GM18520 (cell line): ENCODE results near the gene FAM32A.
"Not testable (repeated sequence)": the region's sequence is repeated elsewhere in the genome, so short reads cannot be mapped to it uniquely, and the experiment has no call there.

Source experiments
- ATAC-seq: cut with Tn5 transposase; IDR thresholded peaks from one replicate; pipeline ENCODE4 v1.9.1; 2021; ENCODE audit not compliant: unreplicated experiment

Gene FAM32A

DNA sequence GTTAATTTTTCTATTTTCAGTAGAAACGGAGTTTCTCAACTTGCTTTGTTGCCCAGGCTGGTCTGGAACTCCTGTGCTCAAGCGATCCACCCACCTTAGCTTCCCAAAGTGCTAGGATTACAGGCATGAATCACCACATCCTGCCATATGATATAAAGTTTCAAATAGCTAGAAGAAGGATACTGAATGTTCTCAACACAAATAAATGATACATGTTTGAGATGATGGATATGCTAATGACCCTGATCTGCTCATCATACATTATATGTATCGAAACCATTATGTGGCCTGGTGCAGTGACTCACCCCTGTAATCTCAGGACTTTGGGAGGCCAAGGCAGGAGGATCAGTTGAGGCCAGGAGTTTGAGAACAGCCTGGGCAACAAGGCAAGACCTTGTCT, 23.4 kb upstream of the FAM32A start:
- ATAC-seq: no peak

DNA sequence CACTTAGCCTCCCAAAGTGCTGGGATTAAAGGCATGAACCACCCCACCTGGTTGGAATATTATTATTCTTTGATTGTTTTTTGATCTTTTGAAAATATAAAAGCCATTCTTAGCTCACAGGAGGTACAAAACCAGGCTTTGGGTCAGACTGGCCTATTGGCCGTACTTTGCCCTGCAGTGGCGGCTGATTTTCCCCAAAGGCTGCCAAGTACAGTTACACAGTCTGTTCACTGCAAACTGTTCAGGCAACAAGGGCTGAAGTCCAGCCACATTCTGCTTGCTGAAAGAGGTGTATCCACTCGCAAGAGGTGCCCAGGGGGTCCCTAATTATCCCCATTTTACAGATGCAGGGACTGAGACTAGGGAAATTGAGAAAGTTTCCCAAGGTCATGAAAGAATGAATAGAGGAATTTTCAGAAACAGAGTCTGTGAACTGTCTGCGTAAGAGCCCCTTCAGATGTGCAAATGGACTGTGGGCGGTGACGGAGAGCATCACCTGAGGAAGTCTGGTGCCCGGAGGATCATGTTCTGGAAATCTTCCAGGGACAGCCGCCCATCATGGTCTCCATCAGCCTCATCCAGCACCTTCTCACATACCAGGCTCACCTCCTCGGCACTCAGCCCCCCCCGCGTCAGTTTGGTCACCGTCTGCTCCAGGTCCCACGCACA, 20.9 kb upstream of the FAM32A start:
- no peak for ATAC-seq

DNA sequence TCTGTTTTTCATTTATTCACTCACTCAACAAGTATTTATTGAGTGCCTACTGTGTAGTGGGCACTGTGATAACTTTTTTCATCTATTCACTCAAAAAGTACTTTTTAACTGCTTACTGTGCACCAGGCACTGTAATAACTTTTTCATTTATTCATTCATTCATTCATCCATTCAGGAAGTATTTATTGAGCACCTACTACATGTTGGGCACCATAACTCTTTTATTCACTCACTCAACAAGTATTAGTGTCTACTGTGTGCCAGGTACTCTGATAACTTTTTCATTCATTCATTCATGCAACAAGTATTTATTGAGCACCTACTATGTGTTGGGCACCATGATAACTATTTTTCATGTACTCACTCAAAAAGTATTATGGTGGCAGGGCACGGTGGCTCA, 18.8 kb upstream of the FAM32A start:
- ATAC-seq: no peak

DNA sequence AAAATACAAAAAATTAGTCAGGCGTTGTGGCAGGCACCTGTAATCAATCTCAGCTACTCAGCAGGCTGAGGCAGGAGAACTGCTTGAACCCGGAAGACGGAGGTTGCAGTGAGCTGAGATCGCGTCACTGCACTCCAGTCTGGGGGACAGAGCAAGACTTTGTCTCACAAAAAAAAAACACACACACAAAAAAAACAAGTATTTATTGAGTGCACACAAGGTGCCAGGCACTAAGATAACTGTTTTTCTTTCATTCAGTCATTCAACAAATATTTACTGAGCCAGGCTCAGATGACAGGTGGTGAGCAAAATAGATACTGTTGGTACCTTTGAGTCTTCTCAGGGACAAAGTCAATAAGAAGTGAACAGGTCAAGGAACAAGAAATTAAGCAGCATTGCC, 18.2 kb upstream of the FAM32A start:
- ATAC-seq: no peak

DNA sequence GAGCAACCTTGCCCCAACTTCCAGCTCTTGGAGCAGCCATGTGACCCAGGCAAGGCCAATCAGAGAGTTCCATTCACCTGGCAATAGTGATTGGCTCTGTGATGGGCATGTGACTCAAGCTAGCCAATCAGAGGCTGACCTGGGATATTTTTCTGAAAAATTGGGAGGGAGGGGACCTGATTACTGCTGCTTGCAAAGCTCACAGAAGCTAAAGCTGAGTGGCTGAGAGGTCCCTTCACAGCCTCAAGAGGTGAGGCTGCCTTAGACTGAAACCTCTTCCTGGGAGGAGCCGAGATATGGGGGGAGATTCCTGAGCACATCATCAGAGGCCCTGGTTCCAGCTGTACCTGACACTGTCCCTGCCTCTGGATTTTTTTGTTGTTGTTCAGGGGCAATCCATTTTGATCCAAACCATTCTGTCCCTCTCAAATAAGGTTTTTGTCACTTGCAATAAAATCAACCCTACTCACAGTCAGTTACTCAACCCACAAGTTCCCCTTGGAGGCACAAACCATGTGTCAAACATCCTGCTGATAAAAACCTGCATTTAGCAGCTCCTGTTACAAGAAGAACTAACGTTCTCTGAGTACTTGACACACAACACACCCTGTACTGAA, 16.6 kb upstream of the FAM32A start:
- ATAC-seq: no peak

DNA sequence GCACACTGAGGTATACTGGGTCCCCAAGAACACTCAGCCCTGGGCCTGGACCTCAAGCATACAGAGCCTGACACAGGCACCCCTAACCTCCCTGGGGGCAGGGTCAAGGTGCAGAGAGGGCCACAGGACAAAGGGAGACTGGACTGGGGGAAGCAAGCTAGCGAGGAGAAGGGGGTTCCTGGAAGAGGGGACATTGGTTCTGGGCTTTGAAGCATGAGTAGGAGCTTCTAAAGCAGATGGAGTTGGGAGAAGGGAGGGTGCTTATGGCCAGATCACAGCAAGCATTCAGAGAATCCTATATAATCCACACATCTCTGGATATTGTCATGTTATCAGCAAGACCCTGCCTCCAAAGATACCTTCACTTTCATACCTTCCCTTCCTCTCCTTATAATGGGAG, 15.1 kb upstream of the FAM32A start:
- no peak for ATAC-seq

DNA sequence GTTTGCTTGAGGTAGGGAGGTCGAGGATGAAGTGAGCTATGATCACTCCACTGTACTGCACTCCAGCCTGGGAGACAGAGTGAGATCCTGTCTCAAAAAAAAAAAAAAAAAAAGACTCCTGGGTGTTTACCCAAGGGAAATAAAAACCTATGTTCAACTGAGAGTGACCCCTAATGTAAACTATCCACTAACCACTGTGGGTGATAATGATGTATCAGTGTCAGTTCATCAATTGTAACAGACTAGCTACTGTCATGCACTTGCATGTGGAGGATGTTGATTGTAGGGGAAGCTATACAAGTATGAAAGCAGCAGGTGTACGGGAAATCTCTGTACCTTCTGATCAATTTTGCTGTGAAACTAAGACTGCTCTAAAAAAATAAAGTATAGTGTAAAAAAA, 9.3 kb upstream of the FAM32A start:
- no peak for ATAC-seq

DNA sequence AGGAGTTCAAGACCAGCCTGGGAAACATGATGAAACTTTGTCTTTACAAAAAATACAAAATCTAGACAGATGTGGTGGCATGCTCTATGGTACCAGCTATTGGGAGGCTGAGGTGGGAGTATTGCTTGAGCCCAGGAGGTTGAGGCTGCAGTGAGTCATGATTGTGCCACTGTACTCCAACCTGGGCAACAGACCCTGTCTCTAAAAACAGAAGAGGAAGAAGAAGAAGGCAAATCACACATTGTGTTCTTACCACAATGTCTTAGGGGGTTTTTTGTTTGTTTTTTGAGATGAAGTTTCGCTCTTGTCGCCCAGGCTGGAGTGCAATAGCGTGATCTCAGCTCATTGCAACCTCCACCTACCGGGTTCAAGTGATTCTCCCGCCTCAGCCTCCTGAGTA, 6.3 kb upstream of the FAM32A start:
- ATAC-seq: not testable (repeated sequence)

DNA sequence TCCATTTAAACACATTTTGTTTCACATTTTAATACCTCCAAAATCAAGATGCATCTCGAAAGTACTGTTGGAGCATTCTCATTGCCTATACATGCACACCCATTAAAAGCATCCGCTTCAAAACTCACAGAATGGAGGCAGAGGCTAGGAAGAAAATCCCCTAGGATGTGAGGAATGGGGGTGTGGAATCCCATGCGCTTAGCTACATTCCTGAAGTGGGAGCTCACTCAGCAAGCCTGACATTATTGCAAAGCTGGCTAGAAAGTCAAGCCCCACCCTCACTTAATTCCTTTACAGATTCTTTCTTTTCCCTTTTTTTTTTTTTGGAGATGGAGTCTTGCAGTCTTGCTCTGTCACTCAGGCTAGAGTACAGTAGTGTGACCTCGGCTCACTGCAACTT, 4.6 kb upstream of the FAM32A start:
- no peak for ATAC-seq

DNA sequence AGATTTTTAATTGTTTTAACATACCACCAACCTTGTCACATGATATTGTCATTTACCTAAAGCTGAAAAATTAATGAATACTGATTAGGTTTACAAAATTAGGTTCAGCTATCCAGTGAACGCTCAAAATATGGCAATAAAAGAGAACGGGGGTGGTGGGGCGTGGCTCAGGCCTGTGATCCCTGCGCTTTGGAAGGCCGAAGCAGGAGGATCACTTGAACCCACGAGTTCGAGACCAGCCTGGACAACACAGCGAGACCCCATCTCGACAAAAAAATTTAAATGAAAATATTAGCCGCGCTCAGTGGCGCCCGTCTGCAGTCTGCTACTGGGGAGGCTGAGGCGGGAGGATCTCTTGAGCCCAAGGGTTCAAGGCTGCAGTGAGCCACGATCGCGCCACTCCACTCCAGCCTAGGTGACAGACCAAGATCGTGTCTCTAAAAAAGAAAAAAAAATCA, 516 bp upstream of the FAM32A start:
- ATAC-seq: no peak

DNA sequence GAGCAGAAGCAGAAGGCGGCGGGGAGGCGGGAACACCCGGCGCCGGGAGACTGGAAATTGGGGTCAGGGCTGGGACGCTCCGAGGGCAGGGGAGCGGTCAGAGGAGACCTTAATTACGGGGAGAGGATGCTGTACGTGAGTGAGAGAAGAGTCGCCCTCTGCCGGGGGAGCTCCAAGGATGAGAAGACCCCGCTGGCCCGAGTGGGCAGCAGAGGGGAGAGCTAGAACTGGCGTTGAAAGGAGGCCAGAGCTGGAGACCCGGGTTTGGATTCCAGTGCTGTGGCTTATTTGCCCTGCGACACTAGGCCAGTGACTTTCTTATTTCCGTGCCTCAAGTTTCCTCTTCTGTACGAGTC, 536 bp downstream of the FAM32A start:
- ATAC-seq: no peak

DNA sequence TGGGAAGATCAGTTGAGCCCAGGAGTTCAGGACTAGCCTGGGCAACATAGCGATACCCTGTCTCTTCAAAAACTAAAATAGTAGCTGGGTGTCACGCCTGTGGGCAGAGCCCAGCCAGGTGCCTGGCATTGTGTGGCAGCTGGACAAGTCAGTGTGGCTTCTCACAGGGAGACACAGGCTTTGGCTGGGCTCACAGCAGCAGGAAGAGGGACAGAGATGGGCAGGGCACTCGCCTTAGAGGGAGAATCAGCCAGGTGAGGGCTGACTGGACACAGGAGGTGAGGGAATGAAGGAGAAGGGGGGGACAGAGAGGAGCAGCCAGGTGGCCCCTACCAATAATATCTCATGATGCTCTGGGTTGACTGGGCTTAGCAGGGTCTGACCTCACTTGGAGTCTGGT, 3.3 kb downstream of the FAM32A start:
- no peak for ATAC-seq

DNA sequence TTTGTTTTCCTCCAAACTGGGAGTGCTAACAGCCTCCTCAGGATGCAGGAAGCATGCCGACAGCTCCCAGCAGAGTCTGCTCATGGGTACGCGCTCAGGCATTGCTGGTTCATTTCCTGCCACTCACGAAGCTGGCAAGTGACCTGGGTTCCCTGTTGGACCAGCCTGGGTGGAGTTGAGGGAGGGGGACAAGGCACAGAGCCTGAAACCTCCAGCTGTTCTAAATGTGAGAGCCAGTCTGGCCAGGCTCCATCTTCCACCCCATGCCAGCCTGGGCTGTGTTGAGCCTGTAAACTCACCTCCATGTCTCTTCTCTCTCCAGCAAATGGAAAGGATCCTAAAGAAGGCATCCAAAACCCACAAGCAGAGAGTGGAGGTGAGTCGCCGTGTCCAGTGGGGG, 5.0 kb downstream of the FAM32A start:
- no peak for ATAC-seq

DNA sequence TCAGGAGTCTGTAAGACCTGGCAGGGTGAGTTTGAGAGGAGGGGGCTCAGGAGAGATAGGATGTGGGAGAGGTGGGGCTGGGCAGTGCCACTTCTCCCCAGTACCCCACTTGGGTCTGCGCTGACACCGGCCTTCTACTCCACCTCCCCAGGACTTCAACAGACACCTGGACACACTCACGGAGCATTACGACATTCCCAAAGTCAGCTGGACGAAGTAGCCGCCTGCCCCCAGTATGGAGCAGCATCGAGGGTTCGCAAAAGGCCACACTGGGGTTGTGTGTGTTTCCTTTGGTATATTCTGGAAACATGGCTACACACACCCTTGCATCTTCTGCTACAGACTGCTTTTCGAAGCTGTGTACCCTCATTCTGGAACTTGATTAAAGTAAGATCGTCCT, 5.5 kb downstream of the FAM32A start:
- ATAC-seq: no peak

DNA sequence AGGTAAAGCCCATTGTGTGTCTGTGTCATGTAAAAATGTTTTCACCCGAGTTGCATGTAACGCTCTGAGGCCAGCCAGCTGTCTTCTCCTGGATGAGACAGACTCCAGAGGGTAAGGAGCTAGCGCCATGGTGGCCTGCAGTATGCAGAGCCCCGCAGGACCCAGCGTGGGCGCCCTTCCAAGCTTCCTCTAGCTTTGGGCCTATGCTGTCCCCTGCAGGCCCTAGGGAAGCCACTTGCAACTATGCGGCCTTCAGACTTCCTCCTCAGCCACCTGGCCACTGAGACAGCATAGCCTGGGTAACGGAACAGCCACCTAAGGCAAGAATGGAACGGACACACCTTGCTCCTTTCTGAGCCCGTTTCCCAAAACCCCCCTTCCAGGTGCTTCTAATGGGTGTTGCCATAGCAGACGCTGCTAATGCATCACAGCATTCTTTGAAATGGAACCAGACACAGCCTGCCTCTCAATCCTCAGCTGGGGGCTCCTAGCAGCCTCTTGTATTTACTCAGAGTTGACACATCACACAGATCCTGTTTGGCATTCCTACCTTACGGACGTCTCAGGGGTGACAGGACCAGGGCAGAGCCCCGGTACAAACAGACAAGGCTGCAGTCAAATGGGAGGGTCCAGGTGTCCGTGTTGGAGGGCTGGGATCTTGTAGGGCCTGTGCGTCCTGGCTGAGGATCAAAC, 6.2 kb downstream of the FAM32A start:
- ATAC-seq: no peak

DNA sequence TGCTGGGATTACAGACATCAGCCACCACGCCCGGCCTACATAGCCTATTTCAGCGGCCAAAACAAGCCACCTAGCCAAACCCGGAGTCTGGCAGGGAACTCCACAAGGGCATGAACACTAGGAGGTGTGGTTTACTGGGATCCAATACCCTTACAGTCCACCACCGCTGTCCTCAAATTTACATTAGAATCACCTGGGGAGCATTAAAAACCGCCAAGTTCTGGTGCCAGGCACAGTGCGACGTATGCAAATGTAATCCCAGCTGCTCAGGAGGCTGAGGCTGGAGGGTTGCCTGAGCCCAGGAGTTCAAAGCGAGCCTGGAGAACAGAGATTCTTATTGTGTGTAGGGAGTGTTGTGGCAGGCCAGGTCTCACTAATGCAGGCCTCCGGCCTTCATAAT, 8.3 kb downstream of the FAM32A start:
- no peak for ATAC-seq

DNA sequence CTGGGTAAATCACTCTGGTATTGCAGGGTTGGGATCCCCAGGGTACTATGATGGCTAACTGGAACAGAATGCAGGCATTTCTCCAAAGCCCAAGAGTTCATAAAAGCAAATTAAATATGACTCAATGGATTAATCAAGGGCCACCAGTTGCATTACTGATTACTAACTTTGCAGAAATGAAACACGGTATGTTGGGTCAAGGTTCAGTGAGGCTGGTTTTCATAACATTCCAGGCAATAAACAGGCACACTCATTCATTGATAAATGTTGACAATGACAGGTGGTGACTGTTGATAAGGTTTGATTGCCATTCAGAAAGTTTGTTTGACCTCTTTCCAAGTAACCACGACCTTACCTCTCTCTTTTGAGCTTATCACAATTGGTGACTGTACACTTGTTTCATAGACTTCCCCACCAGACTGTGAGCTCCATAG, 12.0 kb downstream of the FAM32A start:
- no peak for ATAC-seq

DNA sequence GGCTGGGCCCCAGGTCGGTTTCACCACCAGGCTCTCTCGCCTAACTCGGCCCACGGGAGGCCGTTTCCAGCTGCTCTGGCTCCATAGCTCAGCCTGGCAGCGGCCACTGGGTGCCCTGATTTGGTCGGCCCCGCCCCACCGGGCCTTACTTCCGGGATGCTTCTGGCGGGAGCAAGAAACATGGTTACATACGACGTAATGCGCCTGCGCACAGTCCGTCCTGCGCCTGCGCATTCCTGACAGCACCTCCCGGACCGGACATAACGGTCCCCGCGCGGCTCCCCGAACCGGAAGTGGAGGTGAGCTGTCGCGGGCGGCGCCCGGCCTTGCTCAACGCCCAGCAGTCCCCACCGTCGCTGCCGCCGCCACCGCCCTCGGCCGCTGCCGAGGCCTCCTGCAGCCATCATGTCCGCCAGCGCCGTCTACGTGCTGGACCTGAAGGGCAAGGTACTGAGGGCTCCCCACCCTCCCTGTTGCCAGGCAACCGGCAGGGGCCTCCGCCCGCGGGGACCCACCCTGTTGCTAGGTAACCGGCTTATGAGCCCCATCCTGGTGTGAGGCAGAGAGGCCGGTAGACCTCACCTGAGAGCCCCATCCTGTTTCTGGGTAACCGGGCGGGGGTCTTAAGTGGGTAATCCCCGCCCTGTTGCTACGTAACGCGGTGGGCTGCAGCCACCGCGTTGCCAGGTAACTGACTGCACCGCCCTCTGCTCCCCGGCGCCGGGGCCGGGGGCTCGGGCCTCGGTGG, 12.6 kb downstream of the FAM32A start, which contains the start of gene AP1M1:
AP1M1 (plus strand) TSS at position 290 of the 748 bp plus-strand sequence; CDS start at position 406, 116 bp downstream.
- ATAC-seq: peak; percentile 89

DNA sequence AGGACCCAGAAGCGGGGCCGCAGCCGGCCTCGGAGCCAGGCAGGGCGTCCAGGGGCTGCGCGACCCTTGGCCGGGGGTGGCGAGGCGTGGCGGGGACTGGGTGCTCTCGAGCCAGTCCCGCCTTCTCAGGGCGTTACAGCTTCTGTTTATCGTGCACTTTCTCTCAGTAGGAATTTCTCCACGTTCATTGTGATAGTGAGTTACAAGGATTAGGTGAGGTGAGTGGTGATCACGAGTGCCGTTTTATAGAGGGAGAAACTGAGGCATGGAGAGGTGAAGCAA, 13.1 kb downstream of the FAM32A start:
- no peak for ATAC-seq

DNA sequence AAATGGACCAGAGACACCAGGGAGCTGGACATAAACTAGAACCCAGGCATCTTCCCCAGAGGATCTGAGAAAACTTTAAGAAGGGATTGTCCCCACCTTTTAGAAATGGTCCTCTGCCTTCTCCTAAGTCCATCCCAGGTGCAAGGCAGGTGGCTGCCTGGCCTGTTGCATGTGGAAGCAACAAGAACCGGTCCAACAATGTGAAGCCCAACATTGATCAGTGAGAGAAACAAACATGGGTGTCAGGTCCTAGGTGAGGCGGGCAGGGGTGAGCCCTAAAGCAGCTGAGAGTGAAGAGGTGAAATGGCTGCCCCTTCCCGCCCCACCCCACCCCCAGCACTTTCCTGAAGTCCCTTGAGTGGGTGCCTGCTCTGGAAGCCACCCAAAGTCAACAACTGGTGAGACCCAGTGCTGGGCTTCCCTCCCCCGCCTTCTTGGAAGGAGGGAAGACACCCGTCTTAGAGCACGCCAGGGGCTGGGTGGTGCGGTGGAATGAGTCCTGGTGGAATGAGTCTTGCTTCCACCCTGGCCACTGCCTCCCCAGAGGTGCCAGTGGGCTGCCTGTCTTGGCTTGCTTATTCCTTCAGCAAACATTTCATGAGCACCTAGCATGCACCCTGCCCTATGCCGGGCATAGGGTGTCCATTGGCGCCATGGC, 14.2 kb downstream of the FAM32A start:
- no peak for ATAC-seq
